ENCODE data around the gene RFX7.

DNA sequence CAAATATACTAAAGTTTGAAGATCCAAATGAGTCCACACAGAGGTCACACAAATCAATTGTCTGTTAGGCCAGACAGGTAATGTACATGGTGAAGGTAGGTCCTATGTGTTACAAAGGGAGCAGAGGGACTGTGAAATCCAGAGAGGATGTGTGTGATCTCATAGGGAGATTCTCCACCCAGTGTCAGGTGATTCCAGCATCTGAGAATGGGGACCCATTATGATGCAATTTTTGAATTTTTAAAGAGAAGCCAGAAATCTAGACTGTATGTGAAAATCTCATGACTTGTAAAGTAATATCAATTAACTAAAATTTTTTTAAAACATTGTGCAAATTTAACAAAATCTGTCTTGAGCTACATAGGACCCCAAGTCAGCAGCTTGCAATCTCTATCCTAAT, 192.0 kb downstream of the RFX7 start:
- TF ChIP-seq, protein P1, sequence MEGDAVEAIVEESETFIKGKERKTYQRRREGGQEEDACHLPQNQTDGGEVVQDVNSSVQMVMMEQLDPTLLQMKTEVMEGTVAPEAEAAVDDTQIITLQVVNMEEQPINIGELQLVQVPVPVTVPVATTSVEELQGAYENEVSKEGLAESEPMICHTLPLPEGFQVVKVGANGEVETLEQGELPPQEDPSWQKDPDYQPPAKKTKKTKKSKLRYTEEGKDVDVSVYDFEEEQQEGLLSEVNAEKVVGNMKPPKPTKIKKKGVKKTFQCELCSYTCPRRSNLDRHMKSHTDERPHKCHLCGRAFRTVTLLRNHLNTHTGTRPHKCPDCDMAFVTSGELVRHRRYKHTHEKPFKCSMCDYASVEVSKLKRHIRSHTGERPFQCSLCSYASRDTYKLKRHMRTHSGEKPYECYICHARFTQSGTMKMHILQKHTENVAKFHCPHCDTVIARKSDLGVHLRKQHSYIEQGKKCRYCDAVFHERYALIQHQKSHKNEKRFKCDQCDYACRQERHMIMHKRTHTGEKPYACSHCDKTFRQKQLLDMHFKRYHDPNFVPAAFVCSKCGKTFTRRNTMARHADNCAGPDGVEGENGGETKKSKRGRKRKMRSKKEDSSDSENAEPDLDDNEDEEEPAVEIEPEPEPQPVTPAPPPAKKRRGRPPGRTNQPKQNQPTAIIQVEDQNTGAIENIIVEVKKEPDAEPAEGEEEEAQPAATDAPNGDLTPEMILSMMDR (IDR thresholded peaks at IDR 0.05; ENCODE audit: low read depth, low read length, poor library complexity, severe bottlenecking): no peak
- no peak for TF ChIP-seq EZH2phosphoT487 (IDR thresholded peaks at IDR 0.05; ENCODE audit: borderline replicate concordance, low read length)

Measured in DOHH2 (cell line).